ENCODE measurements around the gene CFC1. TPM values are rescaled to one million over a fixed set of nuclear protein-coding genes. Genes with fewer than 3 reads are reported as not detected.
"Not testable (repeated sequence)": the region's sequence is repeated elsewhere in the genome, so short reads cannot be mapped to it uniquely, and the experiment has no call there.

Gene CFC1
- polyA plus RNA-seq, 6 donors from 2014 or later = not detected

DNA sequence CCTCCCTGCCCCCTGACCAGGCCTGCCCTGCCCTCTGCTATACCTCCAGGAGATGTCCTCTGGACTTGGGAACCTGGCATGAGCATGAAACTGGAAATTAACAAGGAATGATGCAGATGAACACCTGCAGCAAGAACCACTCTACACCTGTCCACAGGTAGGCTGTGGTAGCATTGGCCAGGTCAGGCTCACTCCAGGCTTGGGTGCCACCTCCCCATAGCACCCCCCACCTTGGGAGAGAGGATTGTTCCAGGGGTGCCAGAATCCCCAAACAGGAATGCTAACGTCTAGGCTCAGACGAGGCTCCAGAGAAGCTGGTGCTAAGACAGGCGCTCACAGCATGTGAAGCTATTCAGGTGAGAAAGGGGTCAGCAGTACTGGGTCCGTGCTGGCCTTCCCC is 5.4 kb downstream of the CFC1 start:
- not testable (repeated sequence) for H3K27me3 Mint-ChIP-seq; ATAC-seq (ENCODE audit: low read depth in 2 of 2); H3K4me3 Mint-ChIP-seq; H3K4me1 Mint-ChIP-seq; DNase-seq; H3K36me3 Mint-ChIP-seq; H3K27ac Mint-ChIP-seq; H3K9me3 Mint-ChIP-seq

DNA sequence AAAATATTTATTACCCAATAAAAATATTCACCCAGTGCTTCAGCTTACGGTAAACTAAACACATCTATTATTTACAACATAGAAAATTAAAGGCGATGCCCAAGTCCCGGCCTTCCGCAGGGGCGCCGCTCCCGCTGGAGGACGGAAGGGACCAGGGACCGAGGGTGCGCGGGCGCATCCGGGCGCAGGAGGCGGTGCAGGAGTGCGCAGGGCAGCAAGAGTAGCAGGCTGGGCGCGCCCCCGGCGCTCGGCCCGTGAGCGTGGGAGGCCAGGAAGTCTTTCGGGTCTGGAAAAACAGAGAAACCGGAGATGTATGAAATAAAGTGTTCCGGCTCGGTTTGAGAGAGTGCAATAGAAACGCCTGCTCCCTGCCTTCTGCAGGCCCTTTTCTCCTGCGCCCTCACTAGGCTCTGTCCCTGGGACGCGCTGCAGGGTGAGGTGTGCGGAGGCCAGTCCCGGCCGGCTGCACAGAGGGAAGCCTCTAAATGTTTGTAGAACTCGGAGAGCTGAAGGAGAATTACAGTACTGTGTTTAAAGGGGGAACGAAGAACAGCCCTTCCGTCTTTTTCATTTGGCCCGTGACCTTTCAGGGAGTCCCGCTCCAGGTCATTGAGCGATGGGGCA is 6.5 kb downstream of the CFC1 start:
- H3K9me3 Mint-ChIP-seq; DNase-seq; H3K4me3 Mint-ChIP-seq; H3K27me3 Mint-ChIP-seq; ATAC-seq (ENCODE audit: low read depth in 2 of 2); H3K27ac Mint-ChIP-seq; H3K36me3 Mint-ChIP-seq; H3K4me1 Mint-ChIP-seq: not testable (repeated sequence)

DNA sequence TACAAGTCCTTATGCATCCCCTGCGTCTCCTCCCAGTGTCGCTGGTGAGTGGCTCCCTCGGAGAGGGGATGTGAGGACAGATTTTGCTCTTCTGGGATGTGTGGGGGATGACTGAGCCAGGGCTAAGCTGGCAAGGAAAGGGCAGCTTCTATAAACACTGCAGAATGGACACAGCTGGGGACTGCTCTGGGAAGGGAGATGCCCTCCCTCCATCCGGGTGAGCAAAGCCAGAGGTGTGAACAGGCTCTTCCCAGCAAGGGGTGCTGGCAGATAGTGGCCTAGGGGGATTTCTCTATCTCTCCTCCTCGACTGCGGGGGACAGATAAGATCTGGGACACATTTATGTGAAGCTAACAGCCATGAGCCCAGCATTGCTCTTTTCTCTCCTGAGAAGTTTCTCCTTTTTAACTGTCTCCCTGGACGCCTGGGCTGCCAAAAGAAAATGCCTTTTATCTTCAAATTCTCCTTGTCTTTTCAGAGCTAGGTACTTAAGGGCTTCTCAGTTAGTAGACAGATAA is 8.5 kb downstream of the CFC1 start:
- not testable (repeated sequence) for H3K4me3 Mint-ChIP-seq; DNase-seq; H3K36me3 Mint-ChIP-seq; H3K9me3 Mint-ChIP-seq; H3K27ac Mint-ChIP-seq; H3K27me3 Mint-ChIP-seq; ATAC-seq (ENCODE audit: low read depth in 2 of 2); H3K4me1 Mint-ChIP-seq

DNA sequence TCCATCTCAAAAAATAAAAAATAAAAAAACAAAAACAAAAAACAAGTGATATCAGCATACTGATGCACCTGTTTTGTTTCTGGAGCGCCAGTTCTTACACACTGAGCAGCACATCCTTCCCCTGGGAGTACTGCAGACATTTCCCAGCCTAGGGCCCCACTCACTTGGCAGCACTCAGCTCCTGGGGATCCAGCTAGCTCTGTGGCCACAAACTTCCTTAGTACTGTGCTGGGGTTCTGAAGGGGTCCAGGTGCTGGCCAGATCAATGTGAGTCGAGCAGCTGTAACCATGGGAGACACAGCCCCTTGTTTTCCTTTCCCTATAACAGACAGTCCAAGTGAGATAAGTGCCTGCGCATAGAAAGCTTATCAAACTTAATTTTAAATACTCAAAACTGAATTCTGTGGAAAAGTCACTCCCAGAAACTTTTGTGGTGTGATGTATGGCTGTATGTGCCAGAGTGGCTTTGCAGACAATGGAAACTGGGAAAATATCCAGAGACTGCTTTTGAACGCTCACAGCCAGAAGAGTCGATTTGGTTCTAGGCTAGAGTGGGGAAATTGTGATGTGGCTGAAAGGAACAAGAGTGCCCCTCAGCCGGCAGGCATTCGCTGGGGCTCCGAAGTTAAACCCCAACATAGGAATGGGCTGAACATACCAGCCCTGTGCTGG is 9.1 kb downstream of the CFC1 start:
- not testable (repeated sequence) for H3K4me1 Mint-ChIP-seq, H3K27ac Mint-ChIP-seq, H3K36me3 Mint-ChIP-seq

DNA sequence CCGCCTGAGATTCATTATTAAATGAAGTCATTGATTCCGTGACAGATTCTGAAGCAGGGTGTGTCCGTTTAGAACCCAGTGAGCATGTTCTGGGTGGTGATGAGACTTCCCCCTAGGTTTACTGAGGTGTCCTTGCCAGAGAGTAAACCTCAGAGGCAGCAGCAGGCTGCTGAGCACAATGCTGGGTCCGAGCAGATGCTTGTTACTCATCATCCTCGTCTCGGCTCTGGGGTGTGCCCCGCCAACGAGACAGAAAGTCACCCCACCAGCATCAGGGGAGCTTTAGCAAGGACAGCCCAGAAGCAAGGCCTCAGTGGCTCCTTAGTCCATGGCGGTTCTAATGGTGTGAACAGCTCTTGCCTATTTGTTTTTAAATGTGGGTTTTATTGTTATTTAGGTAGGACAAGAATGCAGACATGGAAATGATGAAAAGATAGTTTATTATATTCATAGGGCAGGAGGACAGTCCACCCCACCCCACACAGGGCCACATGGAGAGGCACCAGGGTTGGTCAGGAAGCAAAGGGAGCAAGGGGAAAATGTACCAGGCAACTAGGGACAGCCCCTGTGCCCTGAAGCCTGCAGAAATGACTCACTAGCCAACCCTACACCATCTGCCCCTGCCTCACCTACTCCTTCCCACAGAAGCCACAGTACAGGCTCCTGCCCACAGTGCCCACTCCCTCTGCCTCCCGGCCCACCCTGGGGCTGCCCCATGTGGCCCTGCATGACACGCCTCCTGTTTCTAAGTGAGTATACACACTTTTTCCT is 10.5 kb downstream of the CFC1 start:
- H3K4me3 Mint-ChIP-seq; H3K27me3 Mint-ChIP-seq; DNase-seq; H3K9me3 Mint-ChIP-seq; H3K36me3 Mint-ChIP-seq; H3K27ac Mint-ChIP-seq; ATAC-seq (ENCODE audit: low read depth in 2 of 2); H3K4me1 Mint-ChIP-seq: not testable (repeated sequence)

More for the DNA sequence above, 9.1 kb downstream of the CFC1 start:
- H3K9me3 Mint-ChIP-seq; DNase-seq; H3K4me3 Mint-ChIP-seq; H3K27me3 Mint-ChIP-seq; ATAC-seq (ENCODE audit: low read depth in 2 of 2): not testable (repeated sequence)

DNA sequence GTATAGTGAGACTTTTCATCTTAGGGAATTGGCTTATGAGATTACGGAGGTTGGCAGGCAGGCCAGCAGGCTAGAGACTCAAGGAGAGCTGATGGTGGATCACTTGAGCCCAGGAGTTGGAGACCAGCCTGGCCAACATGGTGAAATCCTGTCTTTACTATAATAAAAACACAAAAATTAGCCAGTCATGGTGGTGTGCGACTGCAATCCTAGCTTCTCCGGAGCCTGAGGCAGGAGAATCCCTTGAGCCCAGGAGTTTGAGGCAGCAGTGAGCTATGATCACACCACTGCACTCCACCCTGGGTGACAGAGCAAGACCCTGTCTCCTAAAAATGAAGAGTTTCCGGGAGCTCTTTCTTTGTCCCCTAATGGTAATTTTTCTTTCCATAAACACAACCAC is 14.6 kb downstream of the CFC1 start:
- H3K36me3 Mint-ChIP-seq; H3K4me3 Mint-ChIP-seq; H3K27ac Mint-ChIP-seq; H3K4me1 Mint-ChIP-seq; H3K27me3 Mint-ChIP-seq; DNase-seq; ATAC-seq (ENCODE audit: low read depth in 2 of 2); H3K9me3 Mint-ChIP-seq: not testable (repeated sequence)

DNA sequence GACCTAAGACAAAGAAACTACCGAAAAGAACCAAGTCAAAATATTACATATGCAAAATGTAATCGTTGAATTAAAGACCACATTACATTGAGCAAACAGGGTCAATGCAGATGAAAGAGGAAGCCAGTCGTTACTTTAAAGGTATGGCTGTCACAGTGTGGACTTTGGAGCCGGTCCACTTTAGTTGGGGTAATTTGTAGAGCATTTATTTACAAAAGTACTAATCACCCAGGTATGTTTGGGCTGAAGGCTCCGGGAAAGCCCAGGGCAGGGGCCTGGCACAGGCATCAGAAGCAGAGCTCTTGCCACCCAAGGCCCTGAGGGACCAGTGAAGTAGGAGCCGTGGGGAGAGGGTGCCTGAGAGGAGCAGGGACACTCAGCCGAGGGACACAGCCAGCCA is 15.8 kb downstream of the CFC1 start:
- H3K4me1 Mint-ChIP-seq; H3K4me3 Mint-ChIP-seq; H3K9me3 Mint-ChIP-seq; H3K27me3 Mint-ChIP-seq; ATAC-seq (ENCODE audit: low read depth in 2 of 2); H3K36me3 Mint-ChIP-seq; DNase-seq; H3K27ac Mint-ChIP-seq: not testable (repeated sequence)

DNA sequence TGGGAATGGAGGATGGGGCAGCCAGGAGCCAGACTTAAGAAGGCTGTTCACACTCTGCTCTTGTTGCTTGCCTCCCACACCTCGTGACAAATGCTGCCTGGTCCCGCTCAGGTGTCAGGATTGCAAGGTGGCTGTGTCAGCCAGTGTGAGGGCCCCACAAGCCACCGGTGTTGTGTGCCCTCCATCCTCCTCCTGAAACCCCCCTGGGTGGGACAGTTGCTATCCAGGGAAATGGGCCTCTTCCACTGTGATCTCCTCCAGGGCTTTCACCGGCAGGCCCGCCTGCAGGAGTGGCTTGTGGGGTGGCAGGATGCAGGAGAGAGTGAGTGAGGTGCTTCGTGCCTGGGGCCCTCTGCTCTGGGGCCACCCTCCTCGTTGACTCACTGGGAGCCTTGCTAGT is 16.4 kb downstream of the CFC1 start:
- H3K9me3 Mint-ChIP-seq; DNase-seq; H3K27ac Mint-ChIP-seq; H3K4me3 Mint-ChIP-seq; H3K36me3 Mint-ChIP-seq; ATAC-seq (ENCODE audit: low read depth in 2 of 2); H3K4me1 Mint-ChIP-seq; H3K27me3 Mint-ChIP-seq: not testable (repeated sequence)

DNA sequence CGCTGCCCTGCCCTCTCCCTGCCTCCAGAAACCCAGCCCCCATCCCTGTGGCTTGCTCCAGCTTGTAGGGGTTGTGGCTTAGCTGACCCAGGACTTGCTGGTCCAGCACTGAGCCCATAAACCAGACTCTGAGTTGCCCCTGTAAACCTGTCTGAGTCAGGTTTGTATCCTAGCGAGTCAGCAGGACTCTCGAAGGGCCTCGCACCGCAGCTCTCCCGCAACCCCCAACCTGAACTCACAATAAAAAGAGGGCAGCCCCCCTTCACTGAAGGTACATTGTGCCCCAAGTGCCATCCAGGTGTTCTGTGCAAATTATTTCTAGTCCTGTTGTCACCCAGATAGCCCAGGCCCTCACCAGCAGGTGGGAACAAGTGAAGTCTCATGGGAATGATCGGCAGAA is 17.9 kb downstream of the CFC1 start:
- not testable (repeated sequence) for H3K27ac Mint-ChIP-seq; DNase-seq; ATAC-seq (ENCODE audit: low read depth in 2 of 2); H3K36me3 Mint-ChIP-seq; H3K27me3 Mint-ChIP-seq; H3K4me3 Mint-ChIP-seq; H3K9me3 Mint-ChIP-seq; H3K4me1 Mint-ChIP-seq

DNA sequence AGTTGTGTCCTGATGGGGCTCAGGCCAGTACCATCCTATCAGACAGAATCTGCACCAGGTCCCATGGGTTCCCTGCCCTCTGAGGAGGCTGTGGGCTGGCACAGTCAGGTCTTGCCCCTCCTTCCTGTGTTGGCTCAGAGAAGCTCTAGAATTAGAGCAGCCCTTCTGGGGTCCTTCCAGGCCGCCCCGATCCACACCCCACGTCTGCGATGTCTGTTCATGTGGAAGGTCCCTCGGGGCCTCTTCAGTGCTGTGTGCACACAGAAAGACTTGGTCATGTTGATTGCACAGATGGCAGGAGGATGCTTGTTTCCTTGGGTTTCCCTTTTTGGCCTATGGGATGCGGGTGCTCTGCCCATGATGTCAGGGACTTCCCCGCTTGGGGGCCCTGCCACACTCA is 20.3 kb downstream of the CFC1 start:
- H3K27ac Mint-ChIP-seq; H3K27me3 Mint-ChIP-seq; ATAC-seq (ENCODE audit: low read depth in 2 of 2); DNase-seq; H3K4me1 Mint-ChIP-seq; H3K36me3 Mint-ChIP-seq; H3K4me3 Mint-ChIP-seq; H3K9me3 Mint-ChIP-seq: not testable (repeated sequence)

DNA sequence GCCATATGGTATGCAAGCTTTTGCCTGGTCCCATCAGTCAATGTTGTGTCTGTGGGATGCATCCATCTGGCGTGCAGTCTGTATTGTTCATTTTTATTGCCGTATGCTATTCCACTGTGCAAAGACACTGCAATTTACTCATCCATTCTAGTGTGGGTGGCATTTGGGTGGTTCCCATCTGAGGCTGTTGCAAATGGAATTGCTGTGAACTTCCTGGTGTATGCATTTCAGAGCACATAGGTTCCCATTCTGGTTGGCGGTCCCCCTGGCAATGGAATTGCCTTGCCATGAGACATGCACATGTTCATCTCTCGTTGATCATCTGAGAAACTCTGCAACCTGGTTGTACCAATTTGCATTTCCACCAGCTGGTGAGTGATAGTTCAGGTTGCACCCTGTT is 21.8 kb downstream of the CFC1 start:
- DNase-seq; H3K4me1 Mint-ChIP-seq; H3K4me3 Mint-ChIP-seq; H3K27me3 Mint-ChIP-seq; H3K27ac Mint-ChIP-seq; ATAC-seq (ENCODE audit: low read depth in 2 of 2); H3K9me3 Mint-ChIP-seq; H3K36me3 Mint-ChIP-seq: not testable (repeated sequence)

DNA sequence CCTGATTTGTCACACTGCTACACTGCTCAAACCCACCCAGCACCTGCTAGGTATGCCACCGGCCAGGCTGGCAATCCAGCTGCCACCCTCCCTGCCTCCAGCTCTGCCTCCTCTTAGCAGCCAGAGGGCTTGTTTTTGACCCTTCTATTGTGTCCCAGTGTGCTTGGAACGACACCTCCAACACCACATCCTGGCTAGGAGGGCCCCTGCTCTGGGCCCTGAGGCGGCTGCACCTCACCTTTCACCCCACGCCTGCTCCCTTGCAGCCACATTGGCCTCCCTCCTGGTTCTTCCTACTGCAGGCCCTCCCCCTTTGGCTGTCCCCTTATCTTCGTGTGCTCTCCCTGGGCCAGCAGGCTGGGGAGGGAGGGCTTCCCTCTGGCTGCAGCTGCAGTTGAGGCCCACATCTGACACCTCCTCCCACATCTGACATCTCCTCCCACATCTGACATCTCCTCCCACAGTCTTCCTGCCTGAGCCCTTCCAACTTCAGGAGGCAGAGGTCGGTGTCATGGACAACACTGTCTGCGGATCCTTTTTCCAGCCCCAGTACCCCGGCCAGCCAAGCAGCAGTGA is 23.1 kb downstream of the CFC1 start:
- DNase-seq; H3K4me3 Mint-ChIP-seq; ATAC-seq (ENCODE audit: low read depth in 2 of 2): not testable (repeated sequence)

DNA sequence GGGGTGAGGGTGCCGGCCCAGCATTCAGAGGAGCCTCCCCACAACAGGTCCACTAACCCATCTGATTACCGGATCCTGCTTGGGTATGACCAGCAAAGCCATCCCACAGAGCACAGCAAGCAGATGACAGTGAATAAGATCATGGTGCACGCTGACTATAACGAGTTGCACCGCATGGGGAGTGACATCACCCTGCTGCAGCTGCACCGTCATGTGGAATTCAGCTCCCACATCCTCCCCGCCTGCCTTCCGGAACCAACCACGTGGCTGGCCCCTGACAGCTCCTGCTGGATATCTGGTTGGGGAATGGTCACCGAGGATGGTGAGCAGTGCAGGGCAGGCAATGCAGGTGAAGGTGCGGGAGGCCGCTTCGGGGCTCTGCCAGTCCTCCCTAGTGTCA is 25.1 kb downstream of the CFC1 start:
- H3K36me3 Mint-ChIP-seq; H3K27ac Mint-ChIP-seq; H3K4me1 Mint-ChIP-seq; DNase-seq; H3K27me3 Mint-ChIP-seq; H3K9me3 Mint-ChIP-seq; ATAC-seq (ENCODE audit: low read depth in 2 of 2); H3K4me3 Mint-ChIP-seq: not testable (repeated sequence)

More for the DNA sequence above, 23.1 kb downstream of the CFC1 start:
- H3K4me1 Mint-ChIP-seq, H3K27ac Mint-ChIP-seq, H3K27me3 Mint-ChIP-seq, H3K9me3 Mint-ChIP-seq, H3K36me3 Mint-ChIP-seq: not testable (repeated sequence)

DNA sequence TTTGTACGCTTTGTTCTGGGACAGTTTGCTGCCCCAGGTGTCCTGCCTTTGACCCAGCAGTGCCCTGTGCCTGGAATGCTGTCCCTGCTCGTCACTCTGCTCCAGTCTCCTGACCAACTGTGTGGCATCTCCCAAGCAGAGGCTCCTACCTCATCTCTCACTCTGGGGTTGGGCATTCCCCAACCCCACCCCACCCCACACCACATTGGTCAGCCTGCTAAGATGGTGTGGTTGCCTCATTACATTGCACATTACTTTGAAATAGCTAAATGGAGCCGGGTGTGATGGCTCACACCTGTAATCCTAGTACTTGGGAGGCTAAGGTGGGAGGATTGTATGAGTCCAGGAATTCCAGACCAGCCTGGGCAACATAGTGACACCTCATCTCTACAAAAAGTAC is 27.4 kb downstream of the CFC1 start:
- H3K4me3 Mint-ChIP-seq; ATAC-seq (ENCODE audit: low read depth in 2 of 2); H3K4me1 Mint-ChIP-seq; H3K27ac Mint-ChIP-seq; H3K9me3 Mint-ChIP-seq; DNase-seq; H3K36me3 Mint-ChIP-seq; H3K27me3 Mint-ChIP-seq: not testable (repeated sequence)

Data from naive B cell (primary cell).